WTC11 (cell line): ENCODE data around the gene RITA1.

Experiments
- ATF3 ChIP-seq: sonication (generic); formaldehyde crosslinking; conservative IDR thresholded peaks from 2 replicates; pipeline ENCODE4 v1.8.1; 2022; ENCODE audit warnings: mild to moderate bottlenecking, missing genetic modification reagents
- CBFB ChIP-seq: sonication (generic); formaldehyde crosslinking; IDR thresholded peaks from 2 replicates; pipeline ENCODE4 v1.8.1; 2022; ENCODE audit warnings: mild to moderate bottlenecking, low read depth, missing genetic modification reagents
- MYBL2 ChIP-seq: sonication (generic); formaldehyde crosslinking; IDR thresholded peaks from 2 replicates; pipeline ENCODE4 v1.8.1; 2023; ENCODE audit warnings: mild to moderate bottlenecking, moderate library complexity, missing genetic modification reagents
- NFE2L1 ChIP-seq: sonication (generic); formaldehyde crosslinking; IDR thresholded peaks from 2 replicates; pipeline ENCODE4 v1.8.1; 2023; ENCODE audit warnings: missing genetic modification reagents
- NR3C1 ChIP-seq: sonication (generic); formaldehyde crosslinking; conservative IDR thresholded peaks from 2 replicates; pipeline ENCODE4 v1.8.1; 2023; ENCODE audit warnings: low read depth, mild to moderate bottlenecking, missing genetic modification reagents
- PRDM15 ChIP-seq: sonication (generic); formaldehyde crosslinking; IDR thresholded peaks from 2 replicates; pipeline ENCODE4 v1.8.0; 2022; ENCODE audit warnings: missing genetic modification reagents
- TEAD1 ChIP-seq: sonication (generic); formaldehyde crosslinking; IDR thresholded peaks from 2 replicates; pipeline ENCODE4 v1.8.0; 2022; ENCODE audit warnings: mild to moderate bottlenecking, missing genetic modification reagents
- TF ChIP-seq, protein P1 (sequence below): sonication (generic); formaldehyde crosslinking; IDR thresholded peaks from 2 replicates; pipeline ENCODE4 v1.8.1; 2023; ENCODE audit warnings: mild to moderate bottlenecking, missing genetic modification reagents, moderate library complexity
- TF ChIP-seq, protein P2 (sequence below): fragments of 200-600 bp; IDR thresholded peaks from 2 replicates; pipeline ENCODE4 v1.8.0; 2022; ENCODE audit warnings: antibody characterized with exemption
- TF ChIP-seq, protein P3 (sequence below): sonication (generic); formaldehyde crosslinking; IDR thresholded peaks from 2 replicates; pipeline ENCODE4 v1.8.0; 2022; ENCODE audit warnings: mild to moderate bottlenecking, missing genetic modification reagents
- TF ChIP-seq, protein P4 (sequence below): sonication (generic); formaldehyde crosslinking; IDR thresholded peaks from 2 replicates; pipeline ENCODE4 v1.8.1; 2022; ENCODE audit warnings: low read depth, missing genetic modification reagents, borderline replicate concordance

GRCh38 chr12:113172185-113172584, 13.3 kb upstream of the RITA1 start:
- TF ChIP-seq, protein P1, sequence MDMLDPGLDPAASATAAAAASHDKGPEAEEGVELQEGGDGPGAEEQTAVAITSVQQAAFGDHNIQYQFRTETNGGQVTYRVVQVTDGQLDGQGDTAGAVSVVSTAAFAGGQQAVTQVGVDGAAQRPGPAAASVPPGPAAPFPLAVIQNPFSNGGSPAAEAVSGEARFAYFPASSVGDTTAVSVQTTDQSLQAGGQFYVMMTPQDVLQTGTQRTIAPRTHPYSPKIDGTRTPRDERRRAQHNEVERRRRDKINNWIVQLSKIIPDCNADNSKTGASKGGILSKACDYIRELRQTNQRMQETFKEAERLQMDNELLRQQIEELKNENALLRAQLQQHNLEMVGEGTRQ, result no peak
- TF ChIP-seq CBFB (CRISPR knock-in tag) (no peak), PRDM15 (CRISPR knock-in tag) (no peak), MYBL2 (CRISPR knock-in tag) (no peak), TEAD1 (no peak), ATF3 (CRISPR knock-in tag) (no peak), NR3C1 (no peak), NFE2L1 (no peak)
- TF ChIP-seq, protein P2, sequence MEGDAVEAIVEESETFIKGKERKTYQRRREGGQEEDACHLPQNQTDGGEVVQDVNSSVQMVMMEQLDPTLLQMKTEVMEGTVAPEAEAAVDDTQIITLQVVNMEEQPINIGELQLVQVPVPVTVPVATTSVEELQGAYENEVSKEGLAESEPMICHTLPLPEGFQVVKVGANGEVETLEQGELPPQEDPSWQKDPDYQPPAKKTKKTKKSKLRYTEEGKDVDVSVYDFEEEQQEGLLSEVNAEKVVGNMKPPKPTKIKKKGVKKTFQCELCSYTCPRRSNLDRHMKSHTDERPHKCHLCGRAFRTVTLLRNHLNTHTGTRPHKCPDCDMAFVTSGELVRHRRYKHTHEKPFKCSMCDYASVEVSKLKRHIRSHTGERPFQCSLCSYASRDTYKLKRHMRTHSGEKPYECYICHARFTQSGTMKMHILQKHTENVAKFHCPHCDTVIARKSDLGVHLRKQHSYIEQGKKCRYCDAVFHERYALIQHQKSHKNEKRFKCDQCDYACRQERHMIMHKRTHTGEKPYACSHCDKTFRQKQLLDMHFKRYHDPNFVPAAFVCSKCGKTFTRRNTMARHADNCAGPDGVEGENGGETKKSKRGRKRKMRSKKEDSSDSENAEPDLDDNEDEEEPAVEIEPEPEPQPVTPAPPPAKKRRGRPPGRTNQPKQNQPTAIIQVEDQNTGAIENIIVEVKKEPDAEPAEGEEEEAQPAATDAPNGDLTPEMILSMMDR, result no peak
- TF ChIP-seq, protein P3, sequence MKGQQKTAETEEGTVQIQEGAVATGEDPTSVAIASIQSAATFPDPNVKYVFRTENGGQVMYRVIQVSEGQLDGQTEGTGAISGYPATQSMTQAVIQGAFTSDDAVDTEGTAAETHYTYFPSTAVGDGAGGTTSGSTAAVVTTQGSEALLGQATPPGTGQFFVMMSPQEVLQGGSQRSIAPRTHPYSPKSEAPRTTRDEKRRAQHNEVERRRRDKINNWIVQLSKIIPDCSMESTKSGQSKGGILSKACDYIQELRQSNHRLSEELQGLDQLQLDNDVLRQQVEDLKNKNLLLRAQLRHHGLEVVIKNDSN, result no peak
- TF ChIP-seq, protein P4, sequence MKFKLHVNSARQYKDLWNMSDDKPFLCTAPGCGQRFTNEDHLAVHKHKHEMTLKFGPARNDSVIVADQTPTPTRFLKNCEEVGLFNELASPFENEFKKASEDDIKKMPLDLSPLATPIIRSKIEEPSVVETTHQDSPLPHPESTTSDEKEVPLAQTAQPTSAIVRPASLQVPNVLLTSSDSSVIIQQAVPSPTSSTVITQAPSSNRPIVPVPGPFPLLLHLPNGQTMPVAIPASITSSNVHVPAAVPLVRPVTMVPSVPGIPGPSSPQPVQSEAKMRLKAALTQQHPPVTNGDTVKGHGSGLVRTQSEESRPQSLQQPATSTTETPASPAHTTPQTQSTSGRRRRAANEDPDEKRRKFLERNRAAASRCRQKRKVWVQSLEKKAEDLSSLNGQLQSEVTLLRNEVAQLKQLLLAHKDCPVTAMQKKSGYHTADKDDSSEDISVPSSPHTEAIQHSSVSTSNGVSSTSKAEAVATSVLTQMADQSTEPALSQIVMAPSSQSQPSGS, result no peak
